Large intestine (tissue), 3 donors: ENCODE data around the gene DLGAP4. TPM values are rescaled to one million over a fixed set of nuclear protein-coding genes. Genes with fewer than 3 reads are reported as not detected.

Source experiments
- DNase-seq, 2 donors: peaks; one replicate each; pipeline versions ENCODE4 v3.0.0 to v3.0.0-alpha.2; 2013
- H3K27ac ChIP-seq: one replicate; pipeline ENCODE4 v1.5.1; 2013; ENCODE audit warnings: low read length
- H3K27me3 ChIP-seq: 2 replicates; pipeline ENCODE4 v1.6.1; 2013; ENCODE audit warnings: low read length; ENCODE audit not compliant: control insufficient read depth, insufficient read depth
- H3K36me3 ChIP-seq: 2 replicates; pipeline ENCODE4 v1.6.1; 2013; ENCODE audit warnings: low read length; ENCODE audit not compliant: control insufficient read depth, insufficient read depth
- H3K4me1 ChIP-seq: one replicate; pipeline ENCODE4 v1.6.1; 2013; ENCODE audit warnings: low read length; ENCODE audit not compliant: control insufficient read depth, insufficient read depth
- H3K4me3 ChIP-seq: one replicate; pipeline ENCODE4 v1.5.1; 2013; ENCODE audit warnings: low read length
- H3K9me3 ChIP-seq: one replicate; pipeline ENCODE4 v1.6.1; 2013; ENCODE audit warnings: mild to moderate bottlenecking, low read depth, low read length, moderate library complexity; ENCODE audit not compliant: control insufficient read depth
- WGBS: methylation state at CpG from one replicate; pipeline ENCODE4 v1.1.5; 2013; ENCODE audit warnings: low lambda C conversion rate; ENCODE audit not compliant: insufficient coverage; 5-methylcytosine and 5-hydroxymethylcytosine counted together
- polyA plus RNA-seq: library from polyadenylated mRNA; unstranded; fragments of 120-200 nt; gene quantifications from one replicate; pipeline ENCODE4 v1.2.1, GENCODE V29; 2013

Gene DLGAP4
- polyA plus RNA-seq, 1 donor: 43.1 TPM

- Histone ChIP-seq H3K4me1 (peaks cover 13% of the 10 kb centered on the region), H3K36me3 (no peaks in the 10 kb centered on the region), H3K27me3 (no peaks in the 10 kb centered on the region), H3K27ac (no peak overlapping the region), H3K4me3 (no peak overlapping the region), H3K9me3 (no peaks in the 10 kb centered on the region)
- no CpG with 5 or more reads among the region's 9 CpGs for WGBS
- no peak for DNase-seq
These were observed 150.0 kb downstream of the DLGAP4 start for GRCh38 chr20:36455972-36456625.

- peak; percentile 93 to 96 for DNase-seq
- Histone ChIP-seq H3K4me3 (peak overlapping the region; percentile 51), H3K36me3 (no peaks in the 10 kb centered on the region), H3K27ac (peak overlapping the region; percentile 92), H3K27me3 (no peaks in the 10 kb centered on the region), H3K4me1 (peaks cover 35% of the 10 kb centered on the region), H3K9me3 (peaks cover 2% of the 10 kb centered on the region)
- no CpG with 5 or more reads among the region's 96 CpGs for WGBS
These were observed 154.8 kb downstream of the DLGAP4 start for GRCh38 chr20:36460648-36461599.

- peaks cover 2% of the 10 kb centered on the region for H3K9me3 ChIP-seq
- H3K27ac ChIP-seq: peak overlapping the region; percentile 79
- WGBS: 0% methylated on average over 7 of the region's 58 CpGs
- peak overlapping the region; percentile 70 for H3K4me3 ChIP-seq
- H3K27me3 ChIP-seq: no peaks in the 10 kb centered on the region
- DNase-seq: peak in 1 of 2 donors; percentile 63
- H3K4me1 ChIP-seq: peaks cover 43% of the 10 kb centered on the region
- H3K36me3 ChIP-seq: no peaks in the 10 kb centered on the region
These were observed 155.7 kb downstream of the DLGAP4 start for GRCh38 chr20:36461600-36462439.

- no CpG with 5 or more reads among the region's 21 CpGs for WGBS
- H3K4me1 ChIP-seq: peaks cover 51% of the 10 kb centered on the region
- no peaks in the 10 kb centered on the region for H3K27me3 ChIP-seq
- peak overlapping the region; percentile 70 for H3K4me3 ChIP-seq
- H3K9me3 ChIP-seq: peaks cover 2% of the 10 kb centered on the region
- DNase-seq: peak in 1 of 2 donors; percentile 50
- no peaks in the 10 kb centered on the region for H3K36me3 ChIP-seq
- H3K27ac ChIP-seq: peak overlapping the region; percentile 79
These were observed 156.5 kb downstream of the DLGAP4 start for GRCh38 chr20:36462440-36463211.

GRCh38 chr20:36463212-36464061 is 157.3 kb downstream of the DLGAP4 start:
- Histone ChIP-seq H3K4me1 (peaks cover 59% of the 10 kb centered on the region), H3K4me3 (peak overlapping the region; percentile 70), H3K9me3 (peaks cover 2% of the 10 kb centered on the region), H3K36me3 (no peaks in the 10 kb centered on the region), H3K27ac (peak overlapping the region; percentile 79), H3K27me3 (no peaks in the 10 kb centered on the region)
- no CpG with 5 or more reads among the region's 10 CpGs for WGBS
- peak in 1 of 2 donors; percentile 40 for DNase-seq

- peak in 1 of 2 donors; percentile 70 for DNase-seq
- Histone ChIP-seq H3K9me3 (peaks cover 2% of the 10 kb centered on the region), H3K4me3 (no peak overlapping the region), H3K4me1 (peaks cover 74% of the 10 kb centered on the region), H3K27ac (peak overlapping the region; percentile 66), H3K36me3 (no peaks in the 10 kb centered on the region), H3K27me3 (no peaks in the 10 kb centered on the region)
- WGBS: no CpG with 5 or more reads among the region's 12 CpGs
These were observed 159.3 kb downstream of the DLGAP4 start for GRCh38 chr20:36465109-36466080.

GRCh38 chr20:36466089-36466488 is 159.9 kb downstream of the DLGAP4 start:
- Histone ChIP-seq H3K4me1 (peaks cover 76% of the 10 kb centered on the region), H3K27ac (peak overlapping the region; percentile 66), H3K36me3 (no peaks in the 10 kb centered on the region), H3K4me3 (no peak overlapping the region), H3K27me3 (no peaks in the 10 kb centered on the region), H3K9me3 (peaks cover 2% of the 10 kb centered on the region)
- peak in 1 of 2 donors; percentile 8 for DNase-seq
- WGBS: no CpG with 5 or more reads among the region's 3 CpGs

- Histone ChIP-seq H3K9me3 (peaks cover 2% of the 10 kb centered on the region), H3K4me1 (peaks cover 84% of the 10 kb centered on the region), H3K27ac (peak overlapping the region; percentile 66), H3K4me3 (no peak overlapping the region), H3K36me3 (no peaks in the 10 kb centered on the region), H3K27me3 (no peaks in the 10 kb centered on the region)
- peak; percentile 57 to 78 for DNase-seq
- WGBS: 0% methylated on average over 1 of the region's 8 CpGs
These were observed 161.2 kb downstream of the DLGAP4 start for GRCh38 chr20:36467076-36467999.
